ENCODE measurements around the gene PRSS12. TPM values are rescaled to one million over a fixed set of nuclear protein-coding genes. Genes with fewer than 3 reads are reported as not detected.
A peak's percentile ranks its signal among the peaks of the same experiment; 100 is the strongest.
"Not testable (repeated sequence)": the region's sequence is repeated elsewhere in the genome, so short reads cannot be mapped to it uniquely, and the experiment has no call there.

The PRSS12 gene
- total RNA-seq, 1 experiment from 2014 or later = 10.3 TPM

- DNase-seq (ENCODE audit: low read depth, low spot score) = no peak
- in situ Hi-C loops (cut with HindIII; ENCODE audit: low pct_unique_long_range_greater_than_20kb, low sequenced_read_pairs) = no loop called here
Observed at GRCh38 chr4:118287711-118288451, 64.9 kb downstream of the PRSS12 start.

- DNase-seq (ENCODE audit: low read depth, low spot score) = no peak
- in situ Hi-C loops (cut with HindIII; ENCODE audit: low pct_unique_long_range_greater_than_20kb, low sequenced_read_pairs) = no loop called here
Observed at GRCh38 chr4:118286685-118287084, 66.1 kb downstream of the PRSS12 start.

- in situ Hi-C loops (cut with HindIII; ENCODE audit: low pct_unique_long_range_greater_than_20kb, low sequenced_read_pairs) = no loop called here
- DNase-seq (ENCODE audit: low read depth, low spot score) = no peak
Observed at GRCh38 chr4:118285931-118286330, 66.9 kb downstream of the PRSS12 start.

GRCh38 chr4:118284169-118284568 lies 68.6 kb downstream of the PRSS12 start:
- in situ Hi-C loops (cut with HindIII; ENCODE audit: low pct_unique_long_range_greater_than_20kb, low sequenced_read_pairs) = no loop called here
- DNase-seq (ENCODE audit: low read depth, low spot score) = no peak

- peak; percentile 36 for DNase-seq (ENCODE audit: low read depth, low spot score)
- in situ Hi-C loops (cut with HindIII; ENCODE audit: low pct_unique_long_range_greater_than_20kb, low sequenced_read_pairs) = no loop called here
Observed at GRCh38 chr4:118282692-118283091, 70.1 kb downstream of the PRSS12 start.

GRCh38 chr4:118281611-118282442 lies 71.0 kb downstream of the PRSS12 start:
- in situ Hi-C loops (cut with HindIII; ENCODE audit: low pct_unique_long_range_greater_than_20kb, low sequenced_read_pairs) = no loop called here

GRCh38 chr4:118280501-118281218 lies 72.1 kb downstream of the PRSS12 start:
- in situ Hi-C loops (cut with HindIII; ENCODE audit: low pct_unique_long_range_greater_than_20kb, low sequenced_read_pairs) = no loop called here
- peak; percentile 70 for DNase-seq (ENCODE audit: low read depth, low spot score)

More at GRCh38 chr4:118281611-118282442, 71.0 kb downstream of the PRSS12 start:
- DNase-seq (ENCODE audit: low read depth, low spot score) = peak; percentile 17

- no peak for DNase-seq (ENCODE audit: low read depth, low spot score)
- in situ Hi-C loops (cut with HindIII; ENCODE audit: low pct_unique_long_range_greater_than_20kb, low sequenced_read_pairs) = no loop called here
Observed at GRCh38 chr4:118279920-118280432, 72.8 kb downstream of the PRSS12 start.

GRCh38 chr4:118279328-118279727 lies 73.5 kb downstream of the PRSS12 start:
- in situ Hi-C loops (cut with HindIII; ENCODE audit: low pct_unique_long_range_greater_than_20kb, low sequenced_read_pairs) = no loop called here
- DNase-seq (ENCODE audit: low read depth, low spot score) = no peak

GRCh38 chr4:118278473-118279274 lies 74.1 kb downstream of the PRSS12 start:
- in situ Hi-C loops (cut with HindIII; ENCODE audit: low pct_unique_long_range_greater_than_20kb, low sequenced_read_pairs) = no loop called here
- DNase-seq (ENCODE audit: low read depth, low spot score) = peak; percentile 96

GRCh38 chr4:118277243-118277642 lies 75.6 kb downstream of the PRSS12 start:
- DNase-seq (ENCODE audit: low read depth, low spot score) = no peak
- in situ Hi-C loops (cut with HindIII; ENCODE audit: low pct_unique_long_range_greater_than_20kb, low sequenced_read_pairs) = no loop called here

- DNase-seq (ENCODE audit: low read depth, low spot score) = no peak
- in situ Hi-C loops (cut with HindIII; ENCODE audit: low pct_unique_long_range_greater_than_20kb, low sequenced_read_pairs) = no loop called here
Observed at GRCh38 chr4:118276580-118276979, 76.2 kb downstream of the PRSS12 start.

- no peak for DNase-seq (ENCODE audit: low read depth, low spot score)
- in situ Hi-C loops (cut with HindIII; ENCODE audit: low pct_unique_long_range_greater_than_20kb, low sequenced_read_pairs) = no loop called here
Observed at GRCh38 chr4:118273642-118274041, 79.2 kb downstream of the PRSS12 start.

GRCh38 chr4:118271788-118272187 lies 81.0 kb downstream of the PRSS12 start:
- in situ Hi-C loops (cut with HindIII; ENCODE audit: low pct_unique_long_range_greater_than_20kb, low sequenced_read_pairs) = no loop called here

GRCh38 chr4:118270492-118270891 lies 82.3 kb downstream of the PRSS12 start:
- in situ Hi-C loops (cut with HindIII; ENCODE audit: low pct_unique_long_range_greater_than_20kb, low sequenced_read_pairs) = no loop called here
- DNase-seq (ENCODE audit: low read depth, low spot score) = peak; percentile 53

More at GRCh38 chr4:118271788-118272187, 81.0 kb downstream of the PRSS12 start:
- DNase-seq (ENCODE audit: low read depth, low spot score) = no peak

- in situ Hi-C loops (cut with HindIII; ENCODE audit: low pct_unique_long_range_greater_than_20kb, low sequenced_read_pairs) = no loop called here
- no peak for DNase-seq (ENCODE audit: low read depth, low spot score)
Observed at GRCh38 chr4:118268780-118269179, 84.0 kb downstream of the PRSS12 start.

- DNase-seq (ENCODE audit: low read depth, low spot score); in situ Hi-C loops (cut with HindIII; ENCODE audit: low pct_unique_long_range_greater_than_20kb, low sequenced_read_pairs): not testable (repeated sequence)
Observed at GRCh38 chr4:118266145-118266496, 86.7 kb downstream of the PRSS12 start.

Data from SK-MEL-5 (cell line).